ENCODE measurements around the gene HDGFL3. TPM values are rescaled to one million over a fixed set of nuclear protein-coding genes. Genes with fewer than 3 reads are reported as not detected.

HDGFL3 gene
- total RNA-seq, 1 donor from 2014 or later: 231 TPM

DNA sequence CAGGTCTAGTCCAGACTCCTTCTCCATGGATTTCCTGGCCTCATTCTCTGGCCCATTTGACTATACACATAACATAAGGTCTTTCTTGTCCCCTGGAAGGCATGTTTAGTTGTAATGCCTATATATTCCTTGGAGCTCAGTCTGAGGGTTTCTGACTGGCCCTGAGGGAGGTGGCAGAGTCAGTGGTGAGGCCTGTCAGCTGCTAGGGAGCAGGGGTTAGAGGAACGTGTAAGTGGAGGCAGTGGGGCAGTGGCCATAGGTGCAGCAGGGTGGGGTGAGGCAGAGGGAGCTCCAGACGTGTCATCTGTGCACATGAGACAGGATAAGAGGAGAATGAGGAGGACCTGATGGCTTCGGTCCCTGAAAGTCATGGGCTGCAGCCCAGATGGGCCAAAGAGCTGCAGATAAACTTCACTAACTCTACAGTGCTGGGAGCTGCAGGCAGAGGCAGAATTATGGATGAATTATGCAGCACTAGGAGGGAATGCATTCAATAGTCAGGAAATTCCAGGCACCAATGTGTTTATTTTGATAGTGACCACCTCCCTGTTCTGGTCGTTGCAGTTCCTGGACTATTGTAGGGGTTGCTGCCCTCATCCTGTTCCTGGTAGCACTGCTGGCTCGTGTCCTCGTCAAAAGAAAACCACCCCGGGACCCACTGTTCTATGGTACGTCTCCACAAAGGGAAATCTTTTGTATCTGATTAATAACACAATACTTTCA lies 95.2 kb downstream of the HDGFL3 start:
- H4K20me1 ChIP-seq (ENCODE audit: low read depth): peaks cover 7% of the 10 kb centered on the region
- no peak overlapping the region for H3K27ac ChIP-seq
- no peaks in the 10 kb centered on the region for H3K79me2 ChIP-seq (ENCODE audit: low read depth)
- Mint-ChIP-seq H3K9me3 (peaks cover 3% of the 10 kb centered on the region), H3K4me3 (no peak overlapping the region), H3K36me3 (peaks cover 1% of the 10 kb centered on the region), H3K27ac (no peak overlapping the region), H3K27me3 (ENCODE audit: insufficient read depth, low read depth) (peaks cover 18% of the 10 kb centered on the region), H3K4me1 (peaks cover 10% of the 10 kb centered on the region)
- TF ChIP-seq CTCF (IDR thresholded peaks at IDR 0.05) (no peak), EZH2 (IDR thresholded peaks at IDR 0.05) (no peak), EZH2phosphoT487 (IDR thresholded peaks at IDR 0.05) (no peak)
- H3K9ac ChIP-seq: no peak overlapping the region
- H3K27me3 ChIP-seq: peaks cover 35% of the 10 kb centered on the region
- H3F3A ChIP-seq (ENCODE audit: low read depth): no peaks in the 10 kb centered on the region
- no peaks in the 10 kb centered on the region for H3K36me3 ChIP-seq
- H3K9me3 ChIP-seq (ENCODE audit: low read depth): no peaks in the 10 kb centered on the region
- H3K4me3 ChIP-seq: no peak overlapping the region
- no peak overlapping the region for H3K4me2 ChIP-seq
- H2AFZ ChIP-seq (replicated peaks): no peak overlapping the region
- H3K4me1 ChIP-seq: no peaks in the 10 kb centered on the region
- DNase-seq (ENCODE audit: low spot score): no peak

GRCh38 chr15:83111149-83111548 lies 96.5 kb downstream of the HDGFL3 start:
- Histone ChIP-seq H3K27ac (no peak overlapping the region), H3K4me3 (no peak overlapping the region), H3K4me2 (no peak overlapping the region), H3K79me2 (ENCODE audit: low read depth) (no peaks in the 10 kb centered on the region), H3K27me3 (peaks cover 47% of the 10 kb centered on the region), H2AFZ (replicated peaks) (no peak overlapping the region), H4K20me1 (ENCODE audit: low read depth) (peaks cover 7% of the 10 kb centered on the region), H3K36me3 (no peaks in the 10 kb centered on the region), H3K9me3 (ENCODE audit: low read depth) (no peaks in the 10 kb centered on the region), H3F3A (ENCODE audit: low read depth) (no peaks in the 10 kb centered on the region), H3K9ac (no peak overlapping the region), H3K4me1 (no peaks in the 10 kb centered on the region)
- Mint-ChIP-seq H3K36me3 (peaks cover 1% of the 10 kb centered on the region), H3K9me3 (peaks cover 7% of the 10 kb centered on the region), H3K4me1 (peaks cover 14% of the 10 kb centered on the region), H3K4me3 (no peak overlapping the region), H3K27me3 (ENCODE audit: insufficient read depth, low read depth) (peaks cover 25% of the 10 kb centered on the region), H3K27ac (no peak overlapping the region)
- no peak for DNase-seq (ENCODE audit: low spot score)
- TF ChIP-seq CTCF (IDR thresholded peaks at IDR 0.05): no peak
- TF ChIP-seq EZH2phosphoT487 (IDR thresholded peaks at IDR 0.05): no peak
- TF ChIP-seq EZH2 (IDR thresholded peaks at IDR 0.05): no peak

- H3K27me3 ChIP-seq: peaks cover 55% of the 10 kb centered on the region
Observed at GRCh38 chr15:83110381-83110780, 97.2 kb downstream of the HDGFL3 start.

More at GRCh38 chr15:83110381-83110780, 97.2 kb downstream of the HDGFL3 start:
- Histone ChIP-seq H3F3A (ENCODE audit: low read depth) (no peaks in the 10 kb centered on the region), H3K27ac (no peak overlapping the region), H2AFZ (replicated peaks) (no peak overlapping the region), H3K79me2 (ENCODE audit: low read depth) (no peaks in the 10 kb centered on the region), H3K9ac (no peak overlapping the region), H3K4me3 (no peak overlapping the region), H3K4me2 (no peak overlapping the region), H3K4me1 (no peaks in the 10 kb centered on the region), H3K9me3 (ENCODE audit: low read depth) (no peaks in the 10 kb centered on the region), H3K36me3 (no peaks in the 10 kb centered on the region), H4K20me1 (ENCODE audit: low read depth) (peaks cover 7% of the 10 kb centered on the region)
- no peak for DNase-seq (ENCODE audit: low spot score)
- no peaks in the 10 kb centered on the region for H3K36me3 Mint-ChIP-seq
- peaks cover 10% of the 10 kb centered on the region for H3K9me3 Mint-ChIP-seq
- no peak for TF ChIP-seq EZH2phosphoT487 (IDR thresholded peaks at IDR 0.05)
- no peak for TF ChIP-seq EZH2 (IDR thresholded peaks at IDR 0.05)
- TF ChIP-seq CTCF (IDR thresholded peaks at IDR 0.05): no peak
- H3K4me3 Mint-ChIP-seq: no peak overlapping the region
- peaks cover 14% of the 10 kb centered on the region for H3K4me1 Mint-ChIP-seq
- peaks cover 29% of the 10 kb centered on the region for H3K27me3 Mint-ChIP-seq (ENCODE audit: insufficient read depth, low read depth)
- H3K27ac Mint-ChIP-seq: no peak overlapping the region

Measured in neural progenitor cell (in vitro differentiated cells).